ENCODE results near the gene CCDC50. TPM values are rescaled to one million over a fixed set of nuclear protein-coding genes. Genes with fewer than 3 reads are reported as not detected.

Gene CCDC50
- total and polyA plus RNA-seq, 2 of the 8 experiments (the other 6 are each of a cell fraction or from before 2014, with no cell fraction given) = 7.3 to 19.2 TPM

GRCh38 chr3:191398607-191399006, 69.4 kb downstream of the CCDC50 start:
- no peak overlapping the region for H2AK5ac ChIP-seq (ENCODE audit: low read depth, low read length)
- H3K79me2 ChIP-seq (ENCODE audit: control insufficient read depth in 1 of 2, insufficient read depth in 2 of 2, low read length in 2 of 2) = no peaks in the 10 kb centered on the region
- no peak overlapping the region for H3K27ac ChIP-seq (ENCODE audit: low read depth, low read length)
- H3K27me3 ChIP-seq (replicated peaks in 1 of 4; ENCODE audit: control insufficient read depth in 3 of 4, extremely low read depth in 1 of 4, insufficient read depth in 3 of 4, low read length in 3 of 4) = no peaks in the 10 kb centered on the region
- H2BK5ac ChIP-seq (ENCODE audit: low read depth, low read length) = no peak overlapping the region
- no peak overlapping the region for H3K14ac ChIP-seq (ENCODE audit: insufficient read length)
- H3K18ac ChIP-seq (ENCODE audit: extremely low read depth, low read length) = no peak overlapping the region
- H3K4me2 ChIP-seq (ENCODE audit: insufficient read depth in 1 of 2, low read depth in 2 of 2, low read length in 2 of 2) = no peak overlapping the region
- no peaks in the 10 kb centered on the region for H3K23me2 ChIP-seq (ENCODE audit: low read depth, low read length)
- H3K4ac ChIP-seq (replicated peaks; ENCODE audit: insufficient read length, low read depth, low read length) = no peak overlapping the region
- no peaks in the 10 kb centered on the region for H3K79me1 ChIP-seq (ENCODE audit: low read depth, low read length)
- no peak overlapping the region for H2BK120ac ChIP-seq (replicated peaks; ENCODE audit: low read depth, low read length)
- H2BK12ac ChIP-seq (ENCODE audit: low read depth, low read length) = no peak overlapping the region
- H3K4me3 ChIP-seq (ENCODE audit: extremely low read depth in 1 of 4, insufficient read depth in 2 of 4, low read depth in 3 of 4, low read length in 4 of 4) = no peak overlapping the region
- no peak overlapping the region for H4K5ac ChIP-seq (ENCODE audit: insufficient read length, low read depth, low read length)
- POLR2A ChIA-PET (ENCODE audit: partially characterized antibody) = no interaction called here
- DNase-seq (ENCODE audit: low read depth in 1 of 2, low spot score in 2 of 2) = no peak
- no peak overlapping the region for H2BK15ac ChIP-seq (ENCODE audit: low read length)
- no peak for TF ChIP-seq SUZ12 (IDR thresholded peaks at IDR 0.05; ENCODE audit: low read length)
- no peak for TF ChIP-seq BACH1 (IDR thresholded peaks at IDR 0.05; ENCODE audit: low read length)
- no peak for TF ChIP-seq CREB1 (IDR thresholded peaks at IDR 0.05)
- TF ChIP-seq EP300 (IDR thresholded peaks at IDR 0.05; ENCODE audit: borderline replicate concordance in 1 of 2, low read depth in 2 of 2, low read length in 2 of 2) = no peak
- no peak for TF ChIP-seq RFX5 (IDR thresholded peaks at IDR 0.05; ENCODE audit: borderline replicate concordance, low read depth, low read length)
- no peak for TF ChIP-seq EGR1 (IDR thresholded peaks at IDR 0.05; ENCODE audit: borderline replicate concordance, low read depth, low read length)
- TF ChIP-seq KDM5A (IDR thresholded peaks at IDR 0.05; ENCODE audit: low read length) = no peak
- TF ChIP-seq E2F6 (IDR thresholded peaks at IDR 0.05) = no peak
- TF ChIP-seq TAF7 (optimal IDR thresholded peaks at IDR 0.05; ENCODE audit: borderline replicate concordance, low read depth, low read length) = no peak
- TF ChIP-seq MAFK (IDR thresholded peaks at IDR 0.05; ENCODE audit: low read depth, low read length) = no peak
- no peak for TF ChIP-seq ASH2L (IDR thresholded peaks at IDR 0.05; ENCODE audit: low read length)
- no peak for TF ChIP-seq CBX5 (IDR thresholded peaks at IDR 0.05; ENCODE audit: low read depth, low read length)
- no peak for TF ChIP-seq MAX (IDR thresholded peaks at IDR 0.05)
- no peak for TF ChIP-seq POLR2AphosphoS5 (IDR thresholded peaks at IDR 0.05; ENCODE audit: low read depth, low read length)
- TF ChIP-seq BCL11A (IDR thresholded peaks at IDR 0.05; ENCODE audit: low read depth in 2 of 2, low read length in 2 of 2) = no peak
- no peaks in the 10 kb centered on the region for H3K36me3 ChIP-seq (ENCODE audit: control insufficient read depth in 2 of 4, insufficient read depth in 4 of 4, low read length in 3 of 4)
- no peak overlapping the region for H4K8ac ChIP-seq (ENCODE audit: extremely low read depth, insufficient read depth, low read length)
- CTCF ChIA-PET (ENCODE audit: partially characterized antibody) = no interaction called here
- H3K9ac ChIP-seq (replicated peaks in 1 of 4; ENCODE audit: extremely low read depth in 1 of 4, low read depth in 3 of 4, low read length in 3 of 4) = no peak overlapping the region
- no peak overlapping the region for H4K91ac ChIP-seq (replicated peaks; ENCODE audit: insufficient read length, low read length)
- no peak overlapping the region for H3K56ac ChIP-seq (replicated peaks; ENCODE audit: insufficient read length, low read depth, low read length)
- H3K4me1 ChIP-seq (replicated peaks in 1 of 4; ENCODE audit: control insufficient read depth in 3 of 4, insufficient read depth in 4 of 4, low read length in 3 of 4) = peaks cover 0 to 2% (median under 1%) of the 10 kb centered on the region in 4 experiments; a peak in 2 of 7 replicates
- H4K20me1 ChIP-seq (replicated peaks in 1 of 2; ENCODE audit: control insufficient read depth in 1 of 2, insufficient read depth in 2 of 2, low read length in 2 of 2) = no peaks in the 10 kb centered on the region
- no peak overlapping the region for H2BK20ac ChIP-seq (ENCODE audit: low read length)
- H3K23ac ChIP-seq (ENCODE audit: insufficient read length) = no peak overlapping the region
- 95% methylated on average over 1 of the region's 1 CpG; no CpG with 5 or more reads in 1 of the 2 experiments for WGBS, 2 experiments (ENCODE audit: extremely low coverage in 1 of 2, insufficient coverage in 1 of 2, insufficient read length in 1 of 2, insufficient replicate concordance in 2 of 2, low coverage in 1 of 2, low lambda C conversion rate in 2 of 2, missing lambda C conversion rate in 1 of 2)
- H3K9me3 ChIP-seq (ENCODE audit: insufficient read depth in 2 of 2, low read depth in 1 of 2, low read length in 1 of 2) = no peaks in the 10 kb centered on the region
- H2AFZ ChIP-seq (ENCODE audit: low read length) = no peak overlapping the region
- no peak for FAIRE-seq

All from H1 (cell line).